Hepatocyte (in vitro differentiated cells): Measurements from ENCODE around the gene BARX1. TPM values are rescaled to one million over a fixed set of nuclear protein-coding genes. Genes with fewer than 3 reads are reported as not detected.
"Not testable (repeated sequence)": the region's sequence is repeated elsewhere in the genome, so short reads cannot be mapped to it uniquely, and the experiment has no call there.

Source experiments
- DNase-seq: peaks from one replicate; pipeline ENCODE4 v3.0.0-alpha.2; 2016; ENCODE audit warnings: low spot score
- H2AFZ ChIP-seq: fragments of 200-600 bp; sonication (generic); 2 replicates; pipeline ENCODE4 v1.6.0; 2016; ENCODE audit warnings: antibody characterized with exemption, mild to moderate bottlenecking
- H3K27ac ChIP-seq: fragments of 200-600 bp; sonication (generic); 2 replicates; pipeline ENCODE4 v1.5.1; 2016; ENCODE audit warnings: mild to moderate bottlenecking
- H3K27me3 ChIP-seq: fragments of 200-600 bp; sonication (generic); 2 replicates; pipeline ENCODE4 v1.6.1; 2016
- H3K36me3 ChIP-seq: fragments of 200-600 bp; sonication (generic); replicated peaks from 2 replicates; pipeline ENCODE4 v1.5.1; 2016; ENCODE audit warnings: low read depth; ENCODE audit not compliant: insufficient read depth
- H3K4me1 ChIP-seq: fragments of 200-600 bp; sonication (generic); 2 replicates; pipeline ENCODE4 v1.5.1; 2016; ENCODE audit warnings: mild to moderate bottlenecking, moderate library complexity; ENCODE audit not compliant: insufficient read depth
- H3K4me2 ChIP-seq: fragments of 200-600 bp; sonication (generic); 2 replicates; pipeline ENCODE4 v1.6.0; 2016
- H3K4me3 ChIP-seq: fragments of 200-600 bp; sonication (generic); 2 replicates; pipeline ENCODE4 v1.5.1; 2016; ENCODE audit warnings: mild to moderate bottlenecking
- H3K79me2 ChIP-seq: fragments of 200-600 bp; sonication (generic); 2 replicates; pipeline ENCODE4 v1.6.0; 2017; ENCODE audit warnings: mild to moderate bottlenecking
- H3K9me2 ChIP-seq: fragments of 200-600 bp; sonication (generic); replicated peaks from 2 replicates; pipeline ENCODE4 v1.6.0; 2017; ENCODE audit warnings: mild to moderate bottlenecking; ENCODE audit not compliant: insufficient read depth
- H3K9me3 ChIP-seq: fragments of 200-600 bp; sonication (generic); 2 replicates; pipeline ENCODE4 v1.5.1; 2016; ENCODE audit warnings: low read depth, mild to moderate bottlenecking
- H4K20me1 ChIP-seq: fragments of 200-600 bp; sonication (generic); 2 replicates; pipeline ENCODE4 v1.6.0; 2016; ENCODE audit warnings: mild to moderate bottlenecking; ENCODE audit not compliant: insufficient read depth, poor library complexity, severe bottlenecking
- EZH2 ChIP-seq: fragments of 200-600 bp; sonication (generic); IDR thresholded peaks from 2 replicates; pipeline ENCODE4 v1.6.1; 2016; ENCODE audit warnings: antibody characterized with exemption, mild to moderate bottlenecking, borderline replicate concordance
- EZH2phosphoT487 ChIP-seq: fragments of 200-600 bp; sonication (generic); IDR thresholded peaks from one replicate; pipeline ENCODE4 v1.6.1; 2018; ENCODE audit warnings: antibody characterized with exemption, mild to moderate bottlenecking, low read depth, moderate library complexity; ENCODE audit not compliant: unreplicated experiment, severe bottlenecking
- WGBS: methylation state at CpG from one replicate; pipeline ENCODE4 v1.1.6; 2016; ENCODE audit warnings: low lambda C conversion rate; ENCODE audit errors: missing lambda C conversion rate; 5-methylcytosine and 5-hydroxymethylcytosine counted together
- polyA plus RNA-seq: library from polyadenylated mRNA; unstranded; fragments of >200 nt; fragmentation: Nextera tagmentation; extraction: Ambion mirVana; gene quantifications from 2 replicates; pipeline ENCODE4 v1.2.1, GENCODE V29; 2016
- total RNA-seq: library from RNA; depleted of rRNA; stranded (reverse); fragments of >200 nt; gene quantifications from 2 replicates; pipeline ENCODE4 v1.2.3, GENCODE V29; 2014
- TF ChIP-seq, protein P1 (sequence below): fragments of 200-600 bp; sonication (generic); IDR thresholded peaks from 2 replicates; pipeline ENCODE4 v1.5.1; 2016; ENCODE audit warnings: antibody characterized with exemption, mild to moderate bottlenecking; ENCODE audit not compliant: poor library complexity

The BARX1 gene
- total and polyA plus RNA-seq, 2 experiments from 2014 or later = 0.47 to 0.50 TPM

DNA sequence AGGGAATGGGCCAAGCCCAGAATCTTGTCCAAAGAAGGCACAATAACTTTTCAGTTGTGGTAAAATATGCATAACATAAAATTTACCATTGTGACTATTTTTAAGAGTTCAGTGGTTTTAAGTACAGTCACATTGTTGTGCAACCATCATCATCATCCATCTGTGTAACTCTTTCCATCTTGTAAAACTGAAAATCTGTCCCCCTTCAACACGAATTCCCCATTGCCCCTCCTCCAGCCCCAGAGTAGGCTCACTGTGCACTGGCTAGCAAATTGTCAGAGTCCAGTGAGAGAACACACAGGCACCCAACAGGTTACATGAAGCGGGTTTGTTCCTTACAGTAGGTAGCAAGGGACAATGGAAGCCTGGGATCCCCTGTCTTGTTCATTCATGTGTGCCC is 13.7 kb downstream of the BARX1 start:
- DNase-seq = no peak
- no peak overlapping the region for H3K27ac ChIP-seq
- H3K36me3 ChIP-seq = no peaks in the 10 kb centered on the region
- no peak overlapping the region for H3K4me3 ChIP-seq
- no peaks in the 10 kb centered on the region for H3K9me2 ChIP-seq
- H3K9me3 ChIP-seq = no peaks in the 10 kb centered on the region
- no peak overlapping the region for H2AFZ ChIP-seq
- H3K4me1 ChIP-seq = no peaks in the 10 kb centered on the region
- TF ChIP-seq EZH2phosphoT487 = no peak
- TF ChIP-seq, protein P1, sequence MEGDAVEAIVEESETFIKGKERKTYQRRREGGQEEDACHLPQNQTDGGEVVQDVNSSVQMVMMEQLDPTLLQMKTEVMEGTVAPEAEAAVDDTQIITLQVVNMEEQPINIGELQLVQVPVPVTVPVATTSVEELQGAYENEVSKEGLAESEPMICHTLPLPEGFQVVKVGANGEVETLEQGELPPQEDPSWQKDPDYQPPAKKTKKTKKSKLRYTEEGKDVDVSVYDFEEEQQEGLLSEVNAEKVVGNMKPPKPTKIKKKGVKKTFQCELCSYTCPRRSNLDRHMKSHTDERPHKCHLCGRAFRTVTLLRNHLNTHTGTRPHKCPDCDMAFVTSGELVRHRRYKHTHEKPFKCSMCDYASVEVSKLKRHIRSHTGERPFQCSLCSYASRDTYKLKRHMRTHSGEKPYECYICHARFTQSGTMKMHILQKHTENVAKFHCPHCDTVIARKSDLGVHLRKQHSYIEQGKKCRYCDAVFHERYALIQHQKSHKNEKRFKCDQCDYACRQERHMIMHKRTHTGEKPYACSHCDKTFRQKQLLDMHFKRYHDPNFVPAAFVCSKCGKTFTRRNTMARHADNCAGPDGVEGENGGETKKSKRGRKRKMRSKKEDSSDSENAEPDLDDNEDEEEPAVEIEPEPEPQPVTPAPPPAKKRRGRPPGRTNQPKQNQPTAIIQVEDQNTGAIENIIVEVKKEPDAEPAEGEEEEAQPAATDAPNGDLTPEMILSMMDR = no peak
- TF ChIP-seq EZH2 = no peak
- H4K20me1 ChIP-seq = no peaks in the 10 kb centered on the region
- peaks cover 64% of the 10 kb centered on the region for H3K27me3 ChIP-seq
- H3K79me2 ChIP-seq = no peaks in the 10 kb centered on the region
- no peak overlapping the region for H3K4me2 ChIP-seq
- 69% methylated on average over 2 of the region's 2 CpGs for WGBS

GRCh38 chr9:93940951-93941350 is 14.2 kb downstream of the BARX1 start:
- TF ChIP-seq EZH2phosphoT487 = no peak
- TF ChIP-seq, protein P1 = no peak
- peaks cover 58% of the 10 kb centered on the region for H3K27me3 ChIP-seq

GRCh38 chr9:93939589-93939988 is 15.6 kb downstream of the BARX1 start:
- WGBS = 91% methylated on average over 7 of the region's 7 CpGs
- H3K27ac ChIP-seq = not testable (repeated sequence)

More at GRCh38 chr9:93940951-93941350, 14.2 kb downstream of the BARX1 start:
- Histone ChIP-seq H3K36me3 (no peaks in the 10 kb centered on the region), H3K9me2 (no peaks in the 10 kb centered on the region), H3K79me2 (no peaks in the 10 kb centered on the region), H3K27ac (no peak overlapping the region), H3K9me3 (no peaks in the 10 kb centered on the region), H3K4me2 (no peak overlapping the region), H2AFZ (no peak overlapping the region), H3K4me3 (no peak overlapping the region), H3K4me1 (no peaks in the 10 kb centered on the region), H4K20me1 (no peaks in the 10 kb centered on the region)
- no peak for DNase-seq
- WGBS = 90% methylated on average over 8 of the region's 8 CpGs

GRCh38 chr9:93937193-93937592 is 18.0 kb downstream of the BARX1 start:
- WGBS = 32% methylated on average over 1 of the region's 1 CpG
- Histone ChIP-seq H3K27me3 (peaks cover 21% of the 10 kb centered on the region), H4K20me1 (no peaks in the 10 kb centered on the region), H3K27ac (no peak overlapping the region), H2AFZ (no peak overlapping the region), H3K4me2 (no peak overlapping the region), H3K36me3 (no peaks in the 10 kb centered on the region), H3K9me2 (no peaks in the 10 kb centered on the region), H3K79me2 (no peaks in the 10 kb centered on the region), H3K4me3 (no peak overlapping the region), H3K9me3 (no peaks in the 10 kb centered on the region), H3K4me1 (no peaks in the 10 kb centered on the region)
- DNase-seq = no peak
- TF ChIP-seq EZH2 = no peak
- no peak for TF ChIP-seq EZH2phosphoT487
- TF ChIP-seq, protein P1 = no peak

More at GRCh38 chr9:93939589-93939988, 15.6 kb downstream of the BARX1 start:
- peaks cover 45% of the 10 kb centered on the region for H3K27me3 ChIP-seq
- H3K4me3 ChIP-seq, H3K4me2 ChIP-seq, H3K79me2 ChIP-seq, H2AFZ ChIP-seq, DNase-seq, H4K20me1 ChIP-seq, H3K9me2 ChIP-seq, H3K36me3 ChIP-seq, H3K4me1 ChIP-seq, H3K9me3 ChIP-seq: not testable (repeated sequence)
